HEK293 (cell line): ENCODE data around the gene C2orf42.

Source experiments
- ATF2 ChIP-seq: fragments of 450-650 bp; formaldehyde crosslinking; IDR thresholded peaks from 2 replicates; pipeline ENCODE4 v1.5.1; 2016; ENCODE audit warnings: missing biosample characterization, missing genetic modification characterization, low read depth
- KLF16 ChIP-seq: fragments of 450-650 bp; formaldehyde crosslinking; IDR thresholded peaks from 2 replicates; pipeline ENCODE4 v1.5.1; 2017; ENCODE audit warnings: missing biosample characterization, missing genetic modification characterization
- PATZ1 ChIP-seq: fragments of 450-650 bp; formaldehyde crosslinking; IDR thresholded peaks from 2 replicates; pipeline ENCODE4 v1.5.1; 2016; ENCODE audit warnings: missing biosample characterization, missing genetic modification characterization
- PRDM4 ChIP-seq: fragments of 450-650 bp; formaldehyde crosslinking; IDR thresholded peaks from 2 replicates; pipeline ENCODE4 v1.5.1; 2017; ENCODE audit warnings: missing biosample characterization, missing genetic modification characterization
- REST ChIP-seq: fragments of 450-650 bp; formaldehyde crosslinking; IDR thresholded peaks from 2 replicates; pipeline ENCODE4 v1.5.1; 2016; ENCODE audit warnings: missing biosample characterization, missing genetic modification characterization
- ZNF169 ChIP-seq: fragments of 450-650 bp; formaldehyde crosslinking; IDR thresholded peaks from 2 replicates; pipeline ENCODE4 v1.5.1; 2016; ENCODE audit warnings: missing biosample characterization, missing genetic modification characterization
- ZNF248 ChIP-seq: fragments of 450-650 bp; formaldehyde crosslinking; IDR thresholded peaks from 2 replicates; pipeline ENCODE4 v1.5.1; 2017; ENCODE audit warnings: missing biosample characterization, missing genetic modification characterization
- TF ChIP-seq, protein P1 (sequence below): fragments of 450-650 bp; formaldehyde crosslinking; IDR thresholded peaks from 2 replicates; pipeline ENCODE4 v1.5.1; 2016; ENCODE audit warnings: missing biosample characterization, missing genetic modification characterization, low read depth
- TF ChIP-seq, protein P2 (sequence below): fragments of 450-650 bp; formaldehyde crosslinking; IDR thresholded peaks from 2 replicates; pipeline ENCODE4 v1.5.1; 2016; ENCODE audit warnings: missing biosample characterization, missing genetic modification characterization
- TF ChIP-seq, protein P3 (sequence below): fragments of 450-650 bp; formaldehyde crosslinking; IDR thresholded peaks from 2 replicates; pipeline ENCODE4 v1.5.1; 2016; ENCODE audit warnings: missing biosample characterization, missing genetic modification characterization
- TF ChIP-seq, protein P4 (sequence below): fragments of 450-650 bp; formaldehyde crosslinking; IDR thresholded peaks from 2 replicates; pipeline ENCODE4 v1.5.1; 2016; ENCODE audit warnings: missing biosample characterization, missing genetic modification characterization

- TF ChIP-seq ATF2: no peak
- TF ChIP-seq, protein P1, sequence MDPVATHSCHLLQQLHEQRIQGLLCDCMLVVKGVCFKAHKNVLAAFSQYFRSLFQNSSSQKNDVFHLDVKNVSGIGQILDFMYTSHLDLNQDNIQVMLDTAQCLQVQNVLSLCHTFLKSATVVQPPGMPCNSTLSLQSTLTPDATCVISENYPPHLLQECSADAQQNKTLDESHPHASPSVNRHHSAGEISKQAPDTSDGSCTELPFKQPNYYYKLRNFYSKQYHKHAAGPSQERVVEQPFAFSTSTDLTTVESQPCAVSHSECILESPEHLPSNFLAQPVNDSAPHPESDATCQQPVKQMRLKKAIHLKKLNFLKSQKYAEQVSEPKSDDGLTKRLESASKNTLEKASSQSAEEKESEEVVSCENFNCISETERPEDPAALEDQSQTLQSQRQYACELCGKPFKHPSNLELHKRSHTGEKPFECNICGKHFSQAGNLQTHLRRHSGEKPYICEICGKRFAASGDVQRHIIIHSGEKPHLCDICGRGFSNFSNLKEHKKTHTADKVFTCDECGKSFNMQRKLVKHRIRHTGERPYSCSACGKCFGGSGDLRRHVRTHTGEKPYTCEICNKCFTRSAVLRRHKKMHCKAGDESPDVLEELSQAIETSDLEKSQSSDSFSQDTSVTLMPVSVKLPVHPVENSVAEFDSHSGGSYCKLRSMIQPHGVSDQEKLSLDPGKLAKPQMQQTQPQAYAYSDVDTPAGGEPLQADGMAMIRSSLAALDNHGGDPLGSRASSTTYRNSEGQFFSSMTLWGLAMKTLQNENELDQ (tag by site-specific recombination): no peak
- no peak for TF ChIP-seq PATZ1
- TF ChIP-seq, protein P2, sequence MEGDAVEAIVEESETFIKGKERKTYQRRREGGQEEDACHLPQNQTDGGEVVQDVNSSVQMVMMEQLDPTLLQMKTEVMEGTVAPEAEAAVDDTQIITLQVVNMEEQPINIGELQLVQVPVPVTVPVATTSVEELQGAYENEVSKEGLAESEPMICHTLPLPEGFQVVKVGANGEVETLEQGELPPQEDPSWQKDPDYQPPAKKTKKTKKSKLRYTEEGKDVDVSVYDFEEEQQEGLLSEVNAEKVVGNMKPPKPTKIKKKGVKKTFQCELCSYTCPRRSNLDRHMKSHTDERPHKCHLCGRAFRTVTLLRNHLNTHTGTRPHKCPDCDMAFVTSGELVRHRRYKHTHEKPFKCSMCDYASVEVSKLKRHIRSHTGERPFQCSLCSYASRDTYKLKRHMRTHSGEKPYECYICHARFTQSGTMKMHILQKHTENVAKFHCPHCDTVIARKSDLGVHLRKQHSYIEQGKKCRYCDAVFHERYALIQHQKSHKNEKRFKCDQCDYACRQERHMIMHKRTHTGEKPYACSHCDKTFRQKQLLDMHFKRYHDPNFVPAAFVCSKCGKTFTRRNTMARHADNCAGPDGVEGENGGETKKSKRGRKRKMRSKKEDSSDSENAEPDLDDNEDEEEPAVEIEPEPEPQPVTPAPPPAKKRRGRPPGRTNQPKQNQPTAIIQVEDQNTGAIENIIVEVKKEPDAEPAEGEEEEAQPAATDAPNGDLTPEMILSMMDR (tag by site-specific recombination): no peak
- no peak for TF ChIP-seq REST
- TF ChIP-seq, protein P3, sequence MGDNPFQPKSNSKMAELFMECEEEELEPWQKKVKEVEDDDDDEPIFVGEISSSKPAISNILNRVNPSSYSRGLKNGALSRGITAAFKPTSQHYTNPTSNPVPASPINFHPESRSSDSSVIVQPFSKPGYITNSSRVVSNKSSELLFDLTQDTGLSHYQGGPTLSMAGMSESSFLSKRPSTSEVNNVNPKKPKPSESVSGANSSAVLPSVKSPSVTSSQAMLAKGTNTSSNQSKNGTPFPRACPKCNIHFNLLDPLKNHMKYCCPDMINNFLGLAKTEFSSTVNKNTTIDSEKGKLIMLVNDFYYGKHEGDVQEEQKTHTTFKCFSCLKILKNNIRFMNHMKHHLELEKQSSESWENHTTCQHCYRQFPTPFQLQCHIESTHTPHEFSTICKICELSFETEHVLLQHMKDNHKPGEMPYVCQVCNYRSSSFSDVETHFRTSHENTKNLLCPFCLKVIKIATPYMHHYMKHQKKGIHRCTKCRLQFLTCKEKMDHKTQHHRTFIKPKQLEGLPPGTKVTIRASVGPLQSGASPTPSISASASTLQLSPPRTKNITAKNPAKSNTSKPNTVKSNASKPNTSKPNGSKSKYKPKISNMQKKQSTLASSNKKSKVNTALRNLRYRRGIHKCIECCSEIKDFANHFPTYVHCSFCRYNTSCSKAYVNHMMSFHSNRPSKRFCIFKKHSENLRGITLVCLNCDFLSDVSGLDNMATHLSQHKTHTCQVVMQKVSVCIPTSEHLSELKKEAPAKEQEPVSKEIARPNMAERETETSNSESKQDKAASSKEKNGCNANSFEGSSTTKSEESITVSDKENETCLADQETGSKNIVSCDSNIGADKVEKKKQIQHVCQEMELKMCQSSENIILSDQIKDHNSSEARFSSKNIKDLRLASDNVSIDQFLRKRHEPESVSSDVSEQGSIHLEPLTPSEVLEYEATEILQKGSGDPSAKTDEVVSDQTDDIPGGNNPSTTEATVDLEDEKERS (tag by site-specific recombination): no peak
- TF ChIP-seq ZNF248 (tag by site-specific recombination): no peak
- no peak for TF ChIP-seq KLF16 (tag by site-specific recombination)
- TF ChIP-seq ZNF169: no peak
- TF ChIP-seq PRDM4: no peak
- TF ChIP-seq, protein P4, sequence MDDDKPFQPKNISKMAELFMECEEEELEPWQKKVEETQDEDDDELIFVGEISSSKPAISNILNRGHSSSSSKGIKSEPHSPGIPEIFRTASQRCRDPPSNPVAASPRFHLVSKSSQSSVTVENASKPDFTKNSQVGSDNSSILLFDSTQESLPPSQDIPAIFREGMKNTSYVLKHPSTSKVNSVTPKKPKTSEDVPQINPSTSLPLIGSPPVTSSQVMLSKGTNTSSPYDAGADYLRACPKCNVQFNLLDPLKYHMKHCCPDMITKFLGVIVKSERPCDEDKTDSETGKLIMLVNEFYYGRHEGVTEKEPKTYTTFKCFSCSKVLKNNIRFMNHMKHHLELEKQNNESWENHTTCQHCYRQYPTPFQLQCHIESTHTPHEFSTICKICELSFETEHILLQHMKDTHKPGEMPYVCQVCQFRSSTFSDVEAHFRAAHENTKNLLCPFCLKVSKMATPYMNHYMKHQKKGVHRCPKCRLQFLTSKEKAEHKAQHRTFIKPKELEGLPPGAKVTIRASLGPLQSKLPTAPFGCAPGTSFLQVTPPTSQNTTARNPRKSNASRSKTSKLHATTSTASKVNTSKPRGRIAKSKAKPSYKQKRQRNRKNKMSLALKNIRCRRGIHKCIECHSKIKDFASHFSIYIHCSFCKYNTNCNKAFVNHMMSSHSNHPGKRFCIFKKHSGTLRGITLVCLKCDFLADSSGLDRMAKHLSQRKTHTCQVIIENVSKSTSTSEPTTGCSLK (tag by site-specific recombination): no peak
Measured at GRCh38 chr2:70122470-70122869, 68.3 kb downstream of the C2orf42 start.
